ENCODE data around the gene MCRS1. TPM values are rescaled to one million over a fixed set of nuclear protein-coding genes. Genes with fewer than 3 reads are reported as not detected.

MCRS1 gene
- total and polyA plus RNA-seq, 10 of the 15 experiments (the other 5 are each of a cell fraction or from before 2014, with no cell fraction given): 34.3 to 82.8 (median 57.6) TPM

DNA sequence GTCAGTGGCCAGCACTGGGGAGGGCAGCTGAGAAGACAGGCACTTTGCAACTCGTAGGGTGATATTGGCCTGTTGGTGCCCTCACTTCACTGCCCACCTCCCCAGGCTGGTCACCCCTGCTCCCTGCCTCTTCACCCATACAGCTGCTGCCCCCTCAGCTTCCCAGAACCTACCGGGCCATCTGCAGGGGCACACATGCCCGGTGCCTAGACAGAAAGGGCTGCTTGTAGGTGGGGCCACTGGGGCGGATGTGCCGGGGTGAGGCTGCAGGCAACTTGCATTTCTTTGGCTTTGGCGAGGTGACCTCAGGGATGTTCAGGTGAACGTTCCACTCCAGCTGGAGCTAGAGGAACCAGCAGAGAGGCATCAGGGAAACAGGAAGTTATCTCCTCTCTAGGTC is 20.3 kb upstream of the MCRS1 start:
- ChIA-PET CTCF (interaction anchor here (0.6 to 2.0 kb wide), 3 partner anchors 8 to 230 kb away, joined by 3 to 8 read pairs (median 8); no protein-coding TSS in a partner anchor), SMC1A (ENCODE audit: uncharacterized antibody, unreplicated experiment) (no interaction called here), RAD21 (ENCODE audit: unreplicated experiment) (no interaction called here), POLR2A (no interaction called here)
- Histone ChIP-seq H3K79me2 (ENCODE audit: control insufficient read depth, insufficient read depth, low read length) (no peaks in the 10 kb centered on the region), H3K4me2 (ENCODE audit: control insufficient read depth, insufficient read depth) (no peak overlapping the region), H3K4me1 (ENCODE audit: control insufficient read depth, insufficient read depth, low read length) (no peaks in the 10 kb centered on the region), H2AFZ (ENCODE audit: control insufficient read depth, low read depth, low read length) (no peak overlapping the region), H3K9ac (ENCODE audit: control insufficient read depth, insufficient read depth, low read length) (no peak overlapping the region), H4K20me1 (ENCODE audit: control insufficient read depth, insufficient read depth) (no peaks in the 10 kb centered on the region), H3K4me3 (no peak overlapping the region), H3K36me3 (ENCODE audit: control insufficient read depth in 2 of 2, insufficient read depth in 2 of 2, low read length in 1 of 2) (peaks cover 3 to 4% of the 10 kb centered on the region in 2 experiments; a peak in 3 of 4 replicates), H3K9me3 (replicated peaks; ENCODE audit: control insufficient read depth, insufficient read depth, low read length) (peaks cover 2% of the 10 kb centered on the region; the same call in 1 of the 3 replicates), H3K27me3 (replicated peaks in 1 of 2; ENCODE audit: control insufficient read depth in 2 of 2, insufficient read depth in 2 of 2, low read length in 1 of 2) (no peaks in the 10 kb centered on the region), H3K27ac (ENCODE audit: control insufficient read depth, insufficient read depth) (no peak overlapping the region)
- in situ Hi-C loops (cut with MboI) (no loop called here), intact Hi-C loops (cut with micrococcal nuclease; ENCODE audit: unreplicated experiment) (no loop called here)
- BruUV-seq (replicated peaks): no TSS peak
- 65% methylated on average over 7 of the region's 7 CpGs for WGBS (ENCODE audit: insufficient coverage, insufficient replicate concordance, low lambda C conversion rate, missing lambda C conversion rate)
- no peak for ATAC-seq
- no peak for FAIRE-seq
- no peak for DNase-seq (ENCODE audit: low read depth, low spot score)
- no peak for TF ChIP-seq NFYB (IDR thresholded peaks at IDR 0.05; ENCODE audit: insufficient read depth, low read depth, low read length)
- TF ChIP-seq, protein P1, sequence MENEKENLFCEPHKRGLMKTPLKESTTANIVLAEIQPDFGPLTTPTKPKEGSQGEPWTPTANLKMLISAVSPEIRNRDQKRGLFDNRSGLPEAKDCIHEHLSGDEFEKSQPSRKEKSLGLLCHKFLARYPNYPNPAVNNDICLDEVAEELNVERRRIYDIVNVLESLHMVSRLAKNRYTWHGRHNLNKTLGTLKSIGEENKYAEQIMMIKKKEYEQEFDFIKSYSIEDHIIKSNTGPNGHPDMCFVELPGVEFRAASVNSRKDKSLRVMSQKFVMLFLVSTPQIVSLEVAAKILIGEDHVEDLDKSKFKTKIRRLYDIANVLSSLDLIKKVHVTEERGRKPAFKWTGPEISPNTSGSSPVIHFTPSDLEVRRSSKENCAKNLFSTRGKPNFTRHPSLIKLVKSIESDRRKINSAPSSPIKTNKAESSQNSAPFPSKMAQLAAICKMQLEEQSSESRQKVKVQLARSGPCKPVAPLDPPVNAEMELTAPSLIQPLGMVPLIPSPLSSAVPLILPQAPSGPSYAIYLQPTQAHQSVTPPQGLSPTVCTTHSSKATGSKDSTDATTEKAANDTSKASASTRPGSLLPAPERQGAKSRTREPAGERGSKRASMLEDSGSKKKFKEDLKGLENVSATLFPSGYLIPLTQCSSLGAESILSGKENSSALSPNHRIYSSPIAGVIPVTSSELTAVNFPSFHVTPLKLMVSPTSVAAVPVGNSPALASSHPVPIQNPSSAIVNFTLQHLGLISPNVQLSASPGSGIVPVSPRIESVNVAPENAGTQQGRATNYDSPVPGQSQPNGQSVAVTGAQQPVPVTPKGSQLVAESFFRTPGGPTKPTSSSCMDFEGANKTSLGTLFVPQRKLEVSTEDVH (IDR thresholded peaks at IDR 0.05; ENCODE audit: low read depth, partially characterized antibody): no peak
- TF ChIP-seq CBX5 (IDR thresholded peaks at IDR 0.05; ENCODE audit: low read depth): no peak
- TF ChIP-seq CHD2 (IDR thresholded peaks at IDR 0.05; ENCODE audit: borderline replicate concordance, low read depth, low read length): no peak
- no peak for TF ChIP-seq NBN (IDR thresholded peaks at IDR 0.05)
- TF ChIP-seq, protein P2, sequence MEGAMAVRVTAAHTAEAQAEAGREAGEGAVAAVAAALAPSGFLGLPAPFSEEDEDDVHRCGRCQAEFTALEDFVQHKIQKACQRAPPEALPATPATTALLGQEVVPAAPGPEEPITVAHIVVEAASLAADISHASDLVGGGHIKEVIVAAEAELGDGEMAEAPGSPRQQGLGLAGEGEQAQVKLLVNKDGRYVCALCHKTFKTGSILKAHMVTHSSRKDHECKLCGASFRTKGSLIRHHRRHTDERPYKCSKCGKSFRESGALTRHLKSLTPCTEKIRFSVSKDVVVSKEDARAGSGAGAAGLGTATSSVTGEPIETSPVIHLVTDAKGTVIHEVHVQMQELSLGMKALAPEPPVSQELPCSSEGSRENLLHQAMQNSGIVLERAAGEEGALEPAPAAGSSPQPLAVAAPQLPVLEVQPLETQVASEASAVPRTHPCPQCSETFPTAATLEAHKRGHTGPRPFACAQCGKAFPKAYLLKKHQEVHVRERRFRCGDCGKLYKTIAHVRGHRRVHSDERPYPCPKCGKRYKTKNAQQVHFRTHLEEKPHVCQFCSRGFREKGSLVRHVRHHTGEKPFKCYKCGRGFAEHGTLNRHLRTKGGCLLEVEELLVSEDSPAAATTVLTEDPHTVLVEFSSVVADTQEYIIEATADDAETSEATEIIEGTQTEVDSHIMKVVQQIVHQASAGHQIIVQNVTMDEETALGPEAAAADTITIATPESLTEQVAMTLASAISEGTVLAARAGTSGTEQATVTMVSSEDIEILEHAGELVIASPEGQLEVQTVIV (IDR thresholded peaks at IDR 0.05; ENCODE audit: borderline replicate concordance, partially characterized antibody): no peak
- no peak for TF ChIP-seq NFXL1 (IDR thresholded peaks at IDR 0.05; ENCODE audit: borderline replicate concordance)
- TF ChIP-seq, protein P3, sequence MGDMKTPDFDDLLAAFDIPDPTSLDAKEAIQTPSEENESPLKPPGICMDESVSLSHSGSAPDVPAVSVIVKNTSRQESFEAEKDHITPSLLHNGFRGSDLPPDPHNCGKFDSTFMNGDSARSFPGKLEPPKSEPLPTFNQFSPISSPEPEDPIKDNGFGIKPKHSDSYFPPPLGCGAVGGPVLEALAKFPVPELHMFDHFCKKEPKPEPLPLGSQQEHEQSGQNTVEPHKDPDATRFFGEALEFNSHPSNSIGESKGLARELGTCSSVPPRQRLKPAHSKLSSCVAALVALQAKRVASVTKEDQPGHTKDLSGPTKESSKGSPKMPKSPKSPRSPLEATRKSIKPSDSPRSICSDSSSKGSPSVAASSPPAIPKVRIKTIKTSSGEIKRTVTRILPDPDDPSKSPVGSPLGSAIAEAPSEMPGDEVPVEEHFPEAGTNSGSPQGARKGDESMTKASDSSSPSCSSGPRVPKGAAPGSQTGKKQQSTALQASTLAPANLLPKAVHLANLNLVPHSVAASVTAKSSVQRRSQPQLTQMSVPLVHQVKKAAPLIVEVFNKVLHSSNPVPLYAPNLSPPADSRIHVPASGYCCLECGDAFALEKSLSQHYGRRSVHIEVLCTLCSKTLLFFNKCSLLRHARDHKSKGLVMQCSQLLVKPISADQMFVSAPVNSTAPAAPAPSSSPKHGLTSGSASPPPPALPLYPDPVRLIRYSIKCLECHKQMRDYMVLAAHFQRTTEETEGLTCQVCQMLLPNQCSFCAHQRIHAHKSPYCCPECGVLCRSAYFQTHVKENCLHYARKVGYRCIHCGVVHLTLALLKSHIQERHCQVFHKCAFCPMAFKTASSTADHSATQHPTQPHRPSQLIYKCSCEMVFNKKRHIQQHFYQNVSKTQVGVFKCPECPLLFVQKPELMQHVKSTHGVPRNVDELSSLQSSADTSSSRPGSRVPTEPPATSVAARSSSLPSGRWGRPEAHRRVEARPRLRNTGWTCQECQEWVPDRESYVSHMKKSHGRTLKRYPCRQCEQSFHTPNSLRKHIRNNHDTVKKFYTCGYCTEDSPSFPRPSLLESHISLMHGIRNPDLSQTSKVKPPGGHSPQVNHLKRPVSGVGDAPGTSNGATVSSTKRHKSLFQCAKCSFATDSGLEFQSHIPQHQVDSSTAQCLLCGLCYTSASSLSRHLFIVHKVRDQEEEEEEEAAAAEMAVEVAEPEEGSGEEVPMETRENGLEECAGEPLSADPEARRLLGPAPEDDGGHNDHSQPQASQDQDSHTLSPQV (IDR thresholded peaks at IDR 0.05): no peak
- no peak for TF ChIP-seq TCF3 (IDR thresholded peaks at IDR 0.05; ENCODE audit: borderline replicate concordance, insufficient read depth, low read depth, low read length)
- no peak for TF ChIP-seq CREB1 (IDR thresholded peaks at IDR 0.05; ENCODE audit: low read depth)
- no peak for TF ChIP-seq ESRRA (IDR thresholded peaks at IDR 0.05; ENCODE audit: low read length)
- TF ChIP-seq BMI1 (IDR thresholded peaks at IDR 0.05; ENCODE audit: borderline replicate concordance): no peak

All from GM12878 (cell line).